H9 (cell line): ENCODE measurements around the gene PANX2. TPM values are rescaled to one million over a fixed set of nuclear protein-coding genes. Genes with fewer than 3 reads are reported as not detected.

Source experiments
- DNase-seq: peaks from one replicate; pipeline ENCODE4 v3.0.0-alpha.2; 2017
- H2AFZ ChIP-seq: one replicate; pipeline ENCODE4 v1.6.1; 2013; ENCODE audit warnings: mild to moderate bottlenecking, low read length, control low read depth, moderate library complexity
- H2AK5ac ChIP-seq: 2 replicates; pipeline ENCODE4 v1.6.1; 2013; ENCODE audit warnings: low read length, control low read depth, mixed read lengths; ENCODE audit not compliant: insufficient read length
- H2BK120ac ChIP-seq: one replicate; pipeline ENCODE4 v1.6.1; 2013; ENCODE audit warnings: low read depth, mild to moderate bottlenecking, low read length, control low read depth, inconsistent platforms; ENCODE audit not compliant: poor library complexity, severe bottlenecking
- H2BK12ac ChIP-seq: 2 replicates; pipeline ENCODE4 v1.6.1; 2013; ENCODE audit warnings: low read length, control low read depth, mixed read lengths, low read depth; ENCODE audit not compliant: insufficient read length
- H2BK15ac ChIP-seq: 2 replicates; pipeline ENCODE4 v1.6.1; 2013; ENCODE audit warnings: low read depth, low read length, control low read depth
- H2BK20ac ChIP-seq: one replicate; pipeline ENCODE4 v1.6.1; 2013; ENCODE audit warnings: low read depth, mild to moderate bottlenecking, low read length, control low read depth, inconsistent platforms; ENCODE audit not compliant: poor library complexity, severe bottlenecking
- H2BK5ac ChIP-seq: 2 replicates; pipeline ENCODE4 v1.6.1; 2013; ENCODE audit warnings: low read length, control low read depth, mixed read lengths; ENCODE audit not compliant: insufficient read length
- H3K14ac ChIP-seq: 2 replicates; pipeline ENCODE4 v1.6.1; 2013; ENCODE audit warnings: low read length, control low read depth; ENCODE audit not compliant: insufficient read depth
- H3K18ac ChIP-seq: 2 replicates; pipeline ENCODE4 v1.6.1; 2013; ENCODE audit warnings: low read depth, mild to moderate bottlenecking, mixed read lengths, low read length, control low read depth; ENCODE audit not compliant: insufficient read length
- H3K23ac ChIP-seq: 2 replicates; pipeline ENCODE4 v1.6.1; 2013; ENCODE audit warnings: low read length, control low read depth, mixed read lengths, low read depth; ENCODE audit not compliant: insufficient read length
- H3K23me2 ChIP-seq: 2 replicates; pipeline ENCODE4 v1.6.1; 2013; ENCODE audit warnings: low read depth, mild to moderate bottlenecking, mixed read lengths, low read length, control low read depth; ENCODE audit not compliant: insufficient read length, poor library complexity, severe bottlenecking
- H3K27ac ChIP-seq: 2 replicates; pipeline ENCODE4 v1.5.1; 2013; ENCODE audit warnings: low read length, control low read depth, mixed read lengths, low read depth; ENCODE audit not compliant: insufficient read length
- H3K27me3 ChIP-seq: 2 replicates; pipeline ENCODE4 v1.6.1; 2013; ENCODE audit warnings: low read length, control low read depth, inconsistent platforms; ENCODE audit not compliant: insufficient read depth
- H3K4ac ChIP-seq: 2 replicates; pipeline ENCODE4 v1.6.1; 2013; ENCODE audit warnings: low read depth, mild to moderate bottlenecking, control low read depth, inconsistent platforms, low read length, moderate library complexity
- H3K4me1 ChIP-seq: 2 replicates; pipeline ENCODE4 v1.6.1; 2013; ENCODE audit warnings: low read length, control low read depth, inconsistent platforms; ENCODE audit not compliant: insufficient read depth
- H3K4me2 ChIP-seq: 2 replicates; pipeline ENCODE4 v1.6.1; 2013; ENCODE audit warnings: low read length, control low read depth, mixed read lengths; ENCODE audit not compliant: insufficient read length, insufficient read depth
- H3K56ac ChIP-seq: 2 replicates; pipeline ENCODE4 v1.6.1; 2013; ENCODE audit warnings: low read depth, mild to moderate bottlenecking, mixed read lengths, low read length, control low read depth; ENCODE audit not compliant: insufficient read length
- H3K79me1 ChIP-seq: 2 replicates; pipeline ENCODE4 v1.6.1; 2013; ENCODE audit warnings: low read depth, mild to moderate bottlenecking, moderate library complexity, low read length, control low read depth, inconsistent platforms; ENCODE audit not compliant: insufficient read depth, poor library complexity, severe bottlenecking
- H3K79me2 ChIP-seq: 2 replicates; pipeline ENCODE4 v1.6.1; 2013; ENCODE audit warnings: low read length, control low read depth, inconsistent platforms; ENCODE audit not compliant: insufficient read depth
- H3K9ac ChIP-seq: 2 replicates; pipeline ENCODE4 v1.6.1; 2013; ENCODE audit warnings: low read length, control low read depth, mixed read lengths; ENCODE audit not compliant: insufficient read length; ENCODE audit errors: extremely low read depth
- H3K9me3 ChIP-seq: one replicate; pipeline ENCODE4 v1.6.1; 2013; ENCODE audit warnings: low read depth, low read length, inconsistent platforms; ENCODE audit not compliant: control insufficient read depth
- H3T11ph ChIP-seq: one replicate; pipeline ENCODE4 v1.6.1; 2013; ENCODE audit warnings: mild to moderate bottlenecking, low read length, control low read depth, inconsistent platforms
- H4K20me1 ChIP-seq: one replicate; pipeline ENCODE4 v1.6.1; 2013; ENCODE audit not compliant: control insufficient read depth, insufficient read length, insufficient read depth
- H4K5ac ChIP-seq: 2 replicates; pipeline ENCODE4 v1.6.1; 2013; ENCODE audit warnings: low read depth, mild to moderate bottlenecking, mixed read lengths, low read length, control low read depth; ENCODE audit not compliant: insufficient read length
- H4K8ac ChIP-seq: replicated peaks from 2 replicates; pipeline ENCODE4 v1.6.1; 2013; ENCODE audit warnings: low read length, control low read depth, mixed read lengths, low read depth; ENCODE audit not compliant: insufficient read length
- H4K91ac ChIP-seq: 2 replicates; pipeline ENCODE4 v1.6.1; 2013; ENCODE audit warnings: low read depth, mild to moderate bottlenecking, moderate library complexity, mixed read lengths, low read length, control low read depth; ENCODE audit not compliant: insufficient read length
- H3K27ac Mint-ChIP-seq, 3 experiments: 2 replicates in 2 of 3; 3 replicates in 1 of 3; pipeline ENCODE4 v1.8.0; 2020 to 2021; ENCODE audit warnings: mixed read lengths in 3 of 3, mild to moderate bottlenecking in 1 of 3, moderate library complexity in 1 of 3
- H3K27me3 Mint-ChIP-seq: 2 replicates; pipeline ENCODE4 v1.8.0; 2021; ENCODE audit warnings: low read depth, mild to moderate bottlenecking, moderate library complexity, mixed read lengths
- H3K36me3 Mint-ChIP-seq, 3 experiments: 2 replicates in 2 of 3; 3 replicates in 1 of 3; pipeline ENCODE4 v1.8.0; 2020 to 2021; ENCODE audit warnings: low read depth in 3 of 3, mixed read lengths in 3 of 3; ENCODE audit not compliant: insufficient read depth in 1 of 3
- H3K4me1 Mint-ChIP-seq, 2 experiments: 2 replicates each; pipeline ENCODE4 v1.8.0; 2020; ENCODE audit warnings: mixed read lengths in 2 of 2
- H3K4me3 Mint-ChIP-seq, 2 experiments: 2 replicates in 1 of 2; 3 replicates in 1 of 2; pipeline ENCODE4 v1.8.0; 2020 to 2021; ENCODE audit warnings: mild to moderate bottlenecking in 2 of 2, mixed read lengths in 2 of 2, moderate library complexity in 1 of 2
- H3K9me3 Mint-ChIP-seq, 2 experiments: 2 replicates in 1 of 2; 3 replicates in 1 of 2; pipeline ENCODE4 v1.8.0; 2020; ENCODE audit warnings: mild to moderate bottlenecking in 2 of 2, mixed read lengths in 2 of 2, moderate library complexity in 1 of 2
- CTCF ChIP-seq: fragments of 200-600 bp; sonication (generic); conservative IDR thresholded peaks from 3 replicates; pipeline ENCODE4 v1.8.0; 2021; ENCODE audit warnings: antibody characterized with exemption, mild to moderate bottlenecking
- WGBS: extraction: QIAGEN DNeasy Blood & Tissue Kit; methylation state at CpG from one replicate; pipeline ENCODE4 v1.1.7; 2013; ENCODE audit warnings: missing lambda C conversion rate, low lambda C conversion rate, mixed read lengths; ENCODE audit not compliant: insufficient read length; ENCODE audit errors: extremely low coverage; 5-methylcytosine and 5-hydroxymethylcytosine counted together
- total RNA-seq: library from RNA; stranded (reverse); gene quantifications from 2 replicates; pipeline ENCODE4 v1.2.1, GENCODE V29; 2021

PANX2 gene
- total RNA-seq, 1 experiment from 2014 or later: 8.0 TPM

DNA sequence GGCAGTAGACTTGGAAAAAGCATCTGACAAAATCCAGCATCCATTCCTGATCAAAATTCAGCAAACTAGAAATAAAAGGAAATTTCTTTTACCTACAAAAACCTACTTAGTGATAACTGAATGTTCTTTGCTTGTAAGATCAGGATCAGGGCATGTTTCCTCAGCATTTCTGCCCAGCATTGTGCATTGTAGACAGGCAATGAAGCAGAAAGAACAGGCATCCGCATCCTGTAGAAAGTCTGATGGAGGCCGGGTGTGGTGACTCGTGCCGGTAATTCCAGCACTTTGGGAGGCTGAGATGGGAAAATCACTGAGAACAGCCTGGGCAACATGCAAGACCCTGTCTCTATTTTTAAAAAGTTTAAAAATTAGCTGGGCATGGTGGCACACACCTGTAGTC is 32.5 kb upstream of the PANX2 start:
- Histone ChIP-seq H3K79me1 (no peaks in the 10 kb centered on the region), H2BK20ac (no peak overlapping the region), H2AK5ac (no peak overlapping the region), H3K23ac (no peak overlapping the region), H3K4me2 (no peak overlapping the region), H3K23me2 (no peaks in the 10 kb centered on the region), H3K9ac (no peak overlapping the region), H2BK5ac (no peak overlapping the region), H4K5ac (no peak overlapping the region), H3K27me3 (no peaks in the 10 kb centered on the region), H3K79me2 (no peaks in the 10 kb centered on the region), H2BK15ac (no peak overlapping the region), H3K56ac (no peak overlapping the region), H4K8ac (no peak overlapping the region), H3K4me1 (no peaks in the 10 kb centered on the region), H2AFZ (no peak overlapping the region), H3K18ac (no peak overlapping the region), H2BK12ac (no peak overlapping the region), H4K20me1 (no peaks in the 10 kb centered on the region), H3K27ac (no peak overlapping the region), H3K14ac (no peak overlapping the region), H2BK120ac (no peak overlapping the region), H3T11ph (no peak overlapping the region), H4K91ac (no peak overlapping the region), H3K4ac (no peak overlapping the region), H3K9me3 (no peaks in the 10 kb centered on the region)
- peaks cover 0 to 3% of the 10 kb centered on the region in 2 experiments; a peak in 1 of 5 replicates for H3K9me3 Mint-ChIP-seq
- H3K4me3 Mint-ChIP-seq: no peak overlapping the region
- DNase-seq: no peak
- no CpG with 5 or more reads among the region's 4 CpGs for WGBS
- H3K27me3 Mint-ChIP-seq: peaks cover 13% of the 10 kb centered on the region
- peaks cover 2 to 3% of the 10 kb centered on the region in 2 experiments for H3K4me1 Mint-ChIP-seq
- H3K36me3 Mint-ChIP-seq: no peaks in the 10 kb centered on the region
- no peak for TF ChIP-seq CTCF
- no peak overlapping the region for H3K27ac Mint-ChIP-seq
